ENCODE measurements around the gene MIGA1. TPM values are rescaled to one million over a fixed set of nuclear protein-coding genes. Genes with fewer than 3 reads are reported as not detected.
A peak's percentile ranks its signal among the peaks of the same experiment; 100 is the strongest.
"Not testable (repeated sequence)": the region's sequence is repeated elsewhere in the genome, so short reads cannot be mapped to it uniquely, and the experiment has no call there.

Gene MIGA1, protein sequence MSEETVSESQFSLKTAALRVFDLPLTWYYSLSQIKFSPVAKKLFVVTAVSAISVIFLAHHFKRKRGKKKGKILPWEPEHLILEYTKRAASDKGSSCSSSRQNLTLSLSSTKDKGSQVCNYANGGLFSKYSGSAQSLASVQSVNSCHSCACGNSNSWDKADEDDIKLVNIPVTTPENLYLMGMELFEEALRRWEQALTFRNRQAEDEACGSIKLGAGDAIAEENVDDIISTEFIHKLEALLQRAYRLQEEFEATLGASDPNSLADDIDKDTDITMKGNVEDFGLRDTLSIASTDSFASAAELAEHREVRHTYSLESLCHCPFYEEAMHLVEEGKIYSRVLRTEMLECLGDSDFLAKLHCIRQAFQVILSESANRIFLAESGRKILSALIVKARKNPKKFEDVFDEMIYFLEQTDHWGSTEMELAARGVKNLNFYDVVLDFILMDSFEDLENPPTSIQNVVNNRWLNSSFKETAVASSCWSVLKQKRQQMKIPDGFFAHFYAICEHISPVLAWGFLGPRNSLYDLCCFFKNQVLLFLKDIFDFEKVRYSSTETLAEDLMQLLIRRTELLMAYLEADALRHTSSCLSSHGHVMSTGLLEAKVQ
- 10.0 TPM for polyA plus RNA-seq (ENCODE audit: insufficient read length)

DNA sequence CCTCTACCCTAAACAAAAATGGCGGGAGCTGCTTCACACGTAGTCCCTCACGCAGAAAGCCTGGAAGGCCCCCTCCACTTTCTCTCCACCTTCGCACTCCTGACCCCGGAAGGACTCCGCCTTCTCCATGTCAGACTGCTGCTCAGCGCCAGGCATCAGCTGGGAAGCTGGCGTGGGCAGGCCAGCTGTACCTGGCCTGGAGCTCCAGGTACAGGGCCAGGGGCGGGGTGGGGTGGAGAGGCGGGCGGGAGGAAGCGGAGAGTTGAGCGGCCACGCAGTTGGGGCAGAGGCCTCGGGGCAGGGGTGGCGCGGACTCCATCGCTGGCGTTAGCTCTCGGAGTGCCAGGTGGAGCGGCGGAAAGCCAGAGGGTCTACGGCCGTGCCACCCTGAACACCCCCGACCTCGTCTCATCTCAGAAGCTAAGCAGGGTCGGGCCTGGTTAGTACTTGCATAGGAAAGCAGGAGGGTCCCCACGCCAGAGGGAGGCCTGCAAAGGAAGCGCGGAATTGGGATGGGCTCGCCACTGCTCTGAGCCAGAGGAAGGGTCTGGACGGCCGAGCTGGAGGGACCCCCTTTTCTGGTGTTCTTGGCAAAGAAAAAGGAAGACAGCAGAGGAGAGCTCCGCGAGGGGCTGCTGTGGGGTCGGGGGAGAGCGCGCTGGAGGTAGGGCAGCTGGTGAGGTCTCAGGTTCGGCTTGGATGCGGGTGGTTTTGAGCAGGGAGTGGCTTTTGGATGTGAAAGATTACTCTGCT is at the start of gene MIGA1:
MIGA1 (plus strand) TSS at position 121 of the 753 bp plus-strand sequence. CDS start 3,604 bp downstream, outside the sequence.
- DNase-seq, result peak; percentile 91

DNA sequence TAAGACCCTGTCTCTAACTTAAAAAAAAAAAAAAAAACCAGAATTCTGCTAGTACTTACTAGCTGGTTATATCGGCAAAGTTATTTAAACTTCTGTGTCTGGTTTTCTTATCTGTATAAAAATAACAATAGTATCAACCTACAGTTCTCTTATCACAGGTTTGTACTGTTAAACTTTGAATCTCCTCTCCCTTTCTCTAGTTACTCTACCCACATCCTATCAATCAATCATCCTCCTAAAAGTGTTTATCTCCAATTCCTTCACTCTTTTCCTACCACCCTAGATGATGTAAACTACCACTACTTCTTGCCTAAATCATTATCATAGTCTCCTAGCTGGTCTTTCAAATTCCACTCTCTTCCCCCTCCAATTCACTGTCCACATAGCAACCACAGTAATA is 47.4 kb upstream of the MIGA1 start:
- no peak for DNase-seq

DNA sequence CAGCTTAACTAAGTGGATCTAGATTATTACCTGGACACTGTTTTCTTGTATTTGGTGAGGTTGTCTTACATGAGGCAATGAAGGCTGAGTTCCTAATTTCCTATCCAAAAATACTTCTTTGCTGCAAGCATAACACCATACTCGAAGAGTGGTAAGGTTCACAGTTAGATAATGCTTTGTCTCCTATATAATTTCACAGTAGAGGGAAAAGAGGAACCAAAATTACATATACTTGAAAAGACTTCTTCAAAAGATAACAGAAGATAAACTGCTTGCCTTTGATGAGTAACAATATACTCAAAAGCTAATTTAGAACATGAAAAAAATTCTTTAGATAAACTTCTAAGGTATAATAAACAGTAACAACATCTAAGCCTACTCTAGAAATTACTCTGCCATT is 40.2 kb upstream of the MIGA1 start:
- DNase-seq, result no peak

DNA sequence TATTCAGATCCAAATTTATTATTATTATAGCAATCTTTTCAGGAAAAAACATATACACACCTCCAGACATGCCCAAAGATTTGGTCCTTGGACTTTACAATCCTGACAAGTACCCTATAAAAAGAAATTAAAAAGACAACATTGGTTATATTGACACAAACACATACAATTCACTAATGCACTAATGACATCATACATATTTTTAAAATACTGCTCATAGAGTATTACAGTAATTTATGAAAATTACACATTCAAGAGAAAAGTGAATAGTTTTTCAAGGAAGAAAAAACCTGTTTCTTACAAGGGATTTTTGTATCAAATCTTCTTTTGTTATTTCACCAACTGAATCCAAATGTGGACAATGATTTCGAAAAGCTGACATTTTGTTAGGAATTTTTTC is 38.1 kb upstream of the MIGA1 start:
- no peak for DNase-seq

DNA sequence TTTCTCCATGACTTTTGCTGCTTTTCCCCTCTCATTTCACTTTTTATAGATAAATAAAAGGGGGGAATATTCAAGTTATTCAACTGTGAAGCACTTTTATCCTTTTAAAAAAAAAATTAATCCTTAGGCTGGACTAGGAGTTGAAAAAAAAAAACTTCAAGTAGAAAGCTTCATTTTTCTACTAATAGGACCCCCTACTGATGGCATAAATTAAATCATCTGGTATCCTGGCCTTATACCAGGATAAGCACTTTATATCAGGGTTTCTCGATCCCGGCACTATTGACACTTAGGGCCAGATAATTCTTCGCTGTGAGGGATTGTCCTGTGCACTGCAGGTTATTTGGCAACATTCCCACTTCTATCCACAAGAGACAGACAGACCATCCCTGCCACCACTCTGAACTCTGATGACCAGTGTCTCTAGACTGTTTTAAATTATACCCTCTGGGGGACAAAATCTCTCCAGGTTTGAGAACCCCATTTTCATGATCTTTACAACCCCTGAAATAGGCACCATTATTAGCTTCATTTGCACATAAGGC is 37.4 kb upstream of the MIGA1 start:
- DNase-seq, result no peak

DNA sequence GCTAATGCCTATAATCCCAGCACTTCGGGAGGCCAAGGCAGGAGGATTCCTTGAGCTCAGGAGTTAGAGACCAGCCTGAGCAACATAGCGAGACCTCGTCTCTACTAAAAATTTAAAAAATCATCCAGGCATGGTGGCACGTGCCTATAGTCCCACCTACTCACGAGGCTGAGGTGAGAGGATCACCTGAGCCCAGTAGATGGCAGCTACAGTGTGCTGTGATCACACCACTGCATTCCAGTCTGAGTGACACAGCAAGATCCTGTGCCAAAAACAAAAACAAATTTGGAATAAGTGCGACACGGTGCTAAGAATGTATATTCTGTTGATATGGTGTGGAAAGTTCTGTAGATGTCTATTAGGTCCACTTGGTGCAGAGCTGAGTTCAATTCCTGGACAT is 34.9 kb upstream of the MIGA1 start:
- DNase-seq, result no peak

DNA sequence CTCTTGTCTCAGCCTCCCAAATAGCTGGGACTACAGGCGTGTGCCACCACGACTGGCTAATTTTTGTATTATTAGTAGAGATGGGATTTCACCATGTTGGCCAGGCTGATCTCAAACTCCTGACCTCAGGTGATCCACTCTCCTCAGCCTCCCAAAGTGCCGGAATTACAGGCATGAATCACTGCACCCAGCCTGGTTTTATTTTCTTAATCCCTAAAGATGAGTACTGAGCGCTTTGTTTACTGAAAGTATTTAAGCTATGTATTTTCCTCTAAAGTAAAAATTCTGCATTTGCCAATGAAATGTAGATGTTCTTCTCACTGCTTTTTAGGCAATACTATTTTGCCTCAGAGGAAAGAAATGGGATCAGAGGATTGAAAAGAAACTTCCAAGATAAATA is 30.0 kb upstream of the MIGA1 start:
- DNase-seq, result not testable (repeated sequence)

DNA sequence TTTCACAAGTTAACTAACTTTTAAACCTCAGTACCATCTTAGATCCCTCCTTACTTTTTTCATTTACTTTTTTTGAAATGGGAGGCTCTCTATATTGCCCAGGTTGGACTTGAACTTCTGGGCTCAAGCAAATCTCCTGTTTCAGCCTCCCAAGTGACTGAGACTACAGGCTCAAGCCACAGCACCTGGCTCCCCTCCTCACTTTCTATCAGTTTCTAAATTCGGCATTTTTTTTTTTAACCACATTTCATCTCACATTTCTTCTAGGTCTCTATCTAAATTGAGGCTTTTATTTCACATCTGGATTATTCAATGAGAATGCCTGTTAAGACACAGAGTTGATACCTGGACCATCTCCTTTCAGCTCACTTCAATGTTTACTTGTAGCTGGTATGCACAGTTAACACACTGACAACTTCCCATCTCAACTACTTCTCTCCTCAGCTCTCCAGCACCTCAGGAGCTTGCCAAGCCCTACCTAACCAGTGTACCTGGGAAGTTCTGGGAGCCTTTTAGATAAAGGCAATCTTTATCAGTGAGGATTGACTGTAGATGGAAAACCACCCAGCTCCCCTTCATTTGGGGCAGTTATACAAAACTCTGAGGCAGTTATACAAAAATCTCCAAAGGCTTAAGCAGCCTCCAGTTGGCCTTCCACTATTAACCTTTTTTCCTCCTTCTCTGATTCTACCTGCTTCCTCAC is 23.2 kb upstream of the MIGA1 start:
- DNase-seq, result no peak

DNA sequence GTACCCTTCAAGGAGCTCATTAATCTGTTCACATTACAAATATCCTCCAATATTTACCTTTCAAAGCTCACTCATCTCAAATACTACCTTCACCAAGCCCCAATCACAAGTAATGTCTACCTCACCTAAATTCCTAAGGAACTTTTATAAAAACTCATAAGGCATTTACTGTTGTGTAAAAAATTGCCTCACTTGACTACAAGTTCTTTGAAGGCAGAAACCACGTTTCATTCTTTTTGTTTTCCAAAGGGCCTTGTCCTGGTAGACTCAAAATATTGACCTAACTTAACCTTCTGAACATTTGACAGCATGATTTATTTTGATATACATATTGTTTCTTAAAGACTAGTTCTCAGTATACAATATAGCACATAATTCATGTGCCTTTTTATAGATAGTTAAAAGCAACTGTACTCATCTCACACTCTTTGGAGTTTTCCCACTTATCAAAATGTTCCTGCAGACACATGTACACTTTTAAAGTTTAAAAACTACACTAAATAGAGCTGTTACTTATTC is 22.3 kb upstream of the MIGA1 start:
- no peak for DNase-seq

DNA sequence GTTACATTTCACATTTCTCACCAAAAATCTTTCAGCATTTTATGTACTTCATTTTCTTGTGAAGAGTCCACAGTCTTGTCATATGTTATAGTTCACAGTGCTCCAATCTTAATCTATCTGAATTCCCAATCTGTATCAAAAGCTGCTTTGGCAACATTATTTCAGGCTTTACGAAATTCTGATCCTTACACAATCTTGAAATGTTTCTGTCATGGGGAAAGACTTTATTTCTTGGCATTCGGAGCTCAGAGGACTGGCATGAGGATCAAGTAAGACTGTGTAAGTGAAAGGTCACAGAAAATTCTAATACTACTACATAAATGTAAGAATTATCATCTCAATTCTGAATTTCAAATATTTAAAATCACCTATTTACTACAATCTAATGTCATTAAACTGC is 21.8 kb upstream of the MIGA1 start:
- DNase-seq, result no peak

DNA sequence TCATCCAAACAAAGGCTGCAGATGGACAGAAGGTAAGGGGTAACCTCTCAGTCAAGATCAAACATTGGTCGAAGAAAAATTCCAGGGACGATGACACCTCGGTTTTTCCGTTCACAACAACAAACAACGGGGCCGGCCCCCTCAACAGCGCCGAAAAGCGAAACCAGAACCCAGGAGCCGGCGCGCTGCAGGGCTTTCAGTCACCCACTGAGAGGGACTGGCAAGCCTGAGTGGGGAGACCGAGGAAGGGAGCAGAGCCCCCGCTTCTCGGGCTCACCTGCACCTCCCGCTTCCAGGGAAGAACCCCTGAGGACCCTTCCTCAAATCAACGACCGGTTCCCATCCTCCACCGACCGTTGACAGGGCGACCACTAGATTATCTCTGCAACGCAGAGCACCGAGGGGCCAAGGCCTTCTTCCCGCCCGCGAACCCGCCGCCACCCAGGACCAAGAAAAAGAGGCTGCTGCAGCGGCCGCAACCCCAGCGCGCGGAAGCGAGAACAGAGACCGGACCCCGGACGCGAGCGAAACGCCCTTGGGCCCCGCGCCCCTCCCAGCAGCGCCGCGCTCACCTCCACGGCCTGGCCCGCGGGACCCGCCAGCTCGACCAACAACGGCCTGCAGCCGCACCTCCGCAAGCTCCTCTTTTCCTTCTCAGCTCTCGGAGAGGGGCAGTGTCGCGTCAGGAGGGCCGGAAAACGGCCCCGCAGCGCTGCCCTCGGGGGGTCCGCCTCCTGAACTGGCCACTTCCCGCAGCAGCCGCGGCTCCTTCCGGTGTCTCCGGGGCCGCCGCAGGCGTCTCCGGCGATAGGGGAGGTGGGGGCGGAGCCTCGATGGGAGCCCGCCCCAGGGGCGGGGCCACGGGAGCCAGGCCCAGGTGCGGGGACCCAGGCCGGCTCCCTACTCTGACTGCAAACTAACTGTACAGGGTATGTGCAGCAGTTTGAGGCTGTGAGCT is 20.1 kb upstream of the MIGA1 start, which contains the start of gene USP33:
USP33 (minus strand) TSS at position 782 of the 958 bp plus-strand sequence. CDS start 18,155 bp downstream, outside the sequence.
- peak; percentile 91 for DNase-seq

DNA sequence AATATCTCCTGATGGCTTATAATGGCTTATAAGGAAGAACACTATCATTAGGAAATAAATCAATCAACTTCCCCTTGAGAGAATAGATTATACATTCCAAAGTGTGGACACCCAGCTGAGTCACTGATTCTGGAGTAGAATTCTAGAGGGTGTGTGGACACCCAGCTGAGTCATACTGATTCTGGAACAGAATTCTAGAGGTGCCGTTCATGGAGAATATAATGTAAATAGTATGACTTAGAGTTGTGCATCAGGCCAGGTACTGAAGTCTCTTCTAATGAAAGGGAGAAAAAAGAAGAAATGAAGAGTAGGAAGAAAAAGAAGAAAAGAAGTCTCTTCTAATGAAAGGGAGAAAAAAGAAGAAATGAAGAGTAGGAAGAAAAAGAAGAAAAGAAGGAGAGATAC is 17.4 kb upstream of the MIGA1 start:
- no peak for DNase-seq

DNA sequence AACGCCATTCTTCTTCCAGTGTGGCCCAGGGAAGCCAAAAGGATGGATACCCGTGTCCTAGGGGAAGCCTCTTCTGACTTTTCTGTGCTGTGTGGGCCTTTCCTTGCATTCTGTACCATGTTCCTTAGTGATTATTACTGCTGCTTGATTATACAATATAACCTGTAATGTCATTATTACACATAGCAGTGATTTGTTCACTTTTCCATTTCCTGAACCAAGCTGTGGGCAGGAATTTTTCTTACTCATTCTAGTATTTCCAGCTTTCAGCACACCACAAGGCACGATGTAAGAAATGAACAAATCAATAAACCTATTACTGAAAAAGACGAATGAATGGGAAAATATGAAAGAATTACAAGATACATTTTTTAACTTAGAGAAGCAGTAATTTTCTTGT is 11.4 kb upstream of the MIGA1 start:
- no peak for DNase-seq

DNA sequence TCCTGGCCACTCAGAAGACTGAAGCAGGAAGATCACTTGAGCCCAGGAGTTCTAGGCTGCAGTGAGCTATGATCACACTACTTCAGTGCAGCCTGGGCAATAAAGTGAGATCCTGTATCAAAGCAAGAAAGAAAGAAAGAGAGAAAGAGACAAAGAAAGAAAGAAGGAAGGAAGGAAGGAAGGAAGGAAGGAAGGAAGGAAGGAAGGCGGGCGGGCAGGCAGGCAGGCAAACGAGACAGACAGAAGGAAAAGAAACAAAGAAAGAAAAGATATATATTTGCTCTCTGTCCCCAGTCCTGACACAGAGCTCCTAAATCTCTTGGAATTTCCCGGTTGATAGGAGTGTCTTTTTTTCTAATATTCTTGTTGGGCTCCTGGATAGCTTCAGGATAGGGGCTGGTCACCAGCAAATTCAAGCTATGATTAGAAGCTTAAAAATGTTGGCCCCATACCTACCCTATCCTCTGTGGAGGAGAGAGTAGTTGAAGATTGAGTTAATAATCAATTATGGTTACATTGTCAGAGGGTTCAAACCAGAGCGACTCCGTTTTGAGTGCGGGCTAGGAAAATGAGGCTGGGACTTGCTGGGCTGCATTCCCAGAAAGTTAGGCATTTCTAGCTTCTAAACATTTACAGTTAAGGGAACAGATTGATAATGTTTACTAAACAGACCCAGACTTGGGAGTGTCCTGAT is 3.3 kb upstream of the MIGA1 start:
- DNase-seq, result no peak

DNA sequence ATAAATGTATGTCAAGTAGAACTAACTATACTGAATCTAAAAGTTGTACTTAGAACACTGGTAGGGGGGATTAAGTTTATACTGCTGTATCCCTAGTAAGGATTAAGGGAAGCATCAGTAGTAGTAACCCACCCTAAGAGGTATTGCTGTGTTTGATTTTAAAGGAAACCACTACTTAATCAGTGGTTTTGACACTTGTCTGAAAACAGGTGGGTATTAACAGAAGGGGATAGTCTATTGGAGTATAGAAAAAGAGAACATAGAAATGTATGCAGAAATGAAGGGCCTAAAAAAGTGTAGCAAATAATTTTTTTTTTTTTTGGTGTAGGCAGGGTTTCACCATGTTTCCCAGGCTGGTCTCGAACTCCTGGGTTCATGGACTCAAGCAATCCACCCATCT is 2.2 kb downstream of the MIGA1 start:
- no peak for DNase-seq

DNA sequence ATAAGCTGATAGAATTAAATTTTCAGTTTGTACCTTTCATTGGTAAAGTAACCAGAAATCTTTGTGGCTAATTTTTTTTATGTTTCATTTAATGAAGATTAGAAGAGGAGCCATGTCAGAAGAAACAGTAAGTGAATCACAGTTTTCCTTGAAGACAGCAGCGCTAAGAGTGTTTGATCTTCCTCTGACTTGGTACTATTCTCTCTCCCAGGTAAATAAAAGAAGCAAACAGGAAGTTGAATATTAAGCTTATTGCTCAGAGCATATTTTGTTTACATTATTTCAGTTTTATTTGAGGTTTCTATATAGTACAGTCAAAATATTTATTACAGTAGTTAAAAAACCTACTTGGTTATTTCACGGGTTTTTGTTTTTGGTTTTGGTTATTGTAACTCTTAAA is 3.7 kb downstream of the MIGA1 start:
- no peak for DNase-seq

DNA sequence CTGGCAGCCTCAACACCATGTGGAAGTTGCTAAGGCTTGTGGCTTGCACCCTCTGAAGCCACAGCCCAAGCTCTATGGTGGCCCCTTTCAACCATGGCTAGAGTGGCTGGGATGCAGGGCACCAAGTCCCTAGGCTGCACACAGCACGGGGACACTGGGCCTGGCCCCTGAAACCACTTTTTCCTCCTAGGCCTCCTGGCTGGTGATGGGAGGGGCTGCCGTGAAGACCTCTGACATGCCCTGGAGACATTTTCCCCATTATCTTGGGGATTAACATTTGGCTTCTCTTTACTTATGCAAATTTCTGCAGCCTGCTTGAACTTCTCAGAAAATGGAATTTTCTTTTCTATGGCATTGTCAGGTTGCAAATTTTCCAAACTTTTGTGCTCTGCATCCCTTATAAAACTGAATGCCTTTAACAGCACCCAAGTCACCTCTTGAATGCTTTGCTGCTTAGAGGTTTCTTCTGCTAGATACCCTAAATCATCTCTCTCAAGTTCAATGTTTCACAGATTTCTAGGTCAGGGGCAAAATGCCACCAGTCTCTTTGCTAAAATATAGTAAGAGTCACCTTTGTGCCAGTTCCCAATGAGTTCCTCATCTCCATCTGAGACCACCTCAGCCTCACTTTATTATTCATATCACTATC is 6.8 kb downstream of the MIGA1 start:
- DNase-seq, result not testable (repeated sequence)

DNA sequence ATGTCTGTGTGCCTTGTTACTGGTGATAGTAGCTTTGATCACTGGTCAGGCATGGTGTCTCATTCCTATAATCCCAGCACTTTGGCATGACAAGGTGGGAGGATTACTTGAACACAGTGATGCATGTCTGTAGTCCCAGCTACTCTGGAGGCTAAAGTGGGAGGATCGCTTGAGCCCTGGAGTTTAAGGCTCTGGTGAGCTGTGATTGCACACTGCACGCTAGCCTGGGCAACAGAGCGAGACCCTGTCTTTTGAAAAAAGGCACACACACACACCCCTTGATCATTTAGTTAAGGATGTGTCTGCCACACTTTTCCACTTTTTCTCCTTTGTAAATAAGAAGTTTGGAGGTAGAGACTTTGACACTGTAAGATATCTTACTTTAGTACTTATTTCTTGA is 15.1 kb downstream of the MIGA1 start:
- DNase-seq, result no peak

DNA sequence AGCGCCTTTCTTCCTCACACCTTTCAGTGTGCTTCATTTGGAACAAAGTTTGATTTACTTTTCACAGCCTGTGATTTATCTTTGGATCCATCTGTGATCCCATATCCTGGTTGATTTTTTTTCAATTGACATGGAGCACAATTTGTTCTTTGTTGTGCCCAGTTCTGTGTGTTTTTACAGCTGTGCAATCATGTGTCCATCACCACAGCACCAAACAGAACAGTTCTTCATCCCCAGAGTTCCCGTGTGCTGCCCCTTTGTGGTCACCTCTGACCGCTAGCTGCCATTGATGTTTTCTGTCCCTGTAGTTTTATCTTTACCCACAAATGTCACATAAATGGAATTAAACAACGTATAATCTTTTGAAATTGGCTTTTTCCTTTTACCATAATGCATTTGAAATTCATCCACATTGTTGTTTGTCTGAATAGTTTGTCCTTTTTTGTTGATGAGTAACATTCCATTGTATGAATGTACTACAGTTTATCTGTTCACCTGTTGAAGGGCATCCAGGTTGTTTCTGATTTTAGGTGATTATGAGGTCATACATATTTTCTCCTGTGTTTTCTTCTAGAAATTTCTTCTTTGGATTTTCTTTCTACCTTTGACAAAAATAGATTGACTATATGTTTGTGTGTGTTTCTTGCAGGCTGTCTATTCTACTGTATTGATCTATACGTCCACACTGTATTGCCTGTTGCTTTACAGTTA is 17.4 kb downstream of the MIGA1 start:
- no peak for DNase-seq
